SK-N-MC (cell line): ENCODE results near the gene SLC41A3.

Experiments
- EZH2 ChIP-seq: fragments of 200-600 bp; sonication (generic); IDR thresholded peaks from one replicate; pipeline ENCODE4 v1.6.1; 2017; ENCODE audit warnings: antibody characterized with exemption
- POLR2AphosphoS5 ChIP-seq: IDR thresholded peaks from 2 replicates; pipeline ENCODE4 v1.6.1; 2012; ENCODE audit warnings: mild to moderate bottlenecking, low read depth, low read length, borderline replicate concordance

DNA sequence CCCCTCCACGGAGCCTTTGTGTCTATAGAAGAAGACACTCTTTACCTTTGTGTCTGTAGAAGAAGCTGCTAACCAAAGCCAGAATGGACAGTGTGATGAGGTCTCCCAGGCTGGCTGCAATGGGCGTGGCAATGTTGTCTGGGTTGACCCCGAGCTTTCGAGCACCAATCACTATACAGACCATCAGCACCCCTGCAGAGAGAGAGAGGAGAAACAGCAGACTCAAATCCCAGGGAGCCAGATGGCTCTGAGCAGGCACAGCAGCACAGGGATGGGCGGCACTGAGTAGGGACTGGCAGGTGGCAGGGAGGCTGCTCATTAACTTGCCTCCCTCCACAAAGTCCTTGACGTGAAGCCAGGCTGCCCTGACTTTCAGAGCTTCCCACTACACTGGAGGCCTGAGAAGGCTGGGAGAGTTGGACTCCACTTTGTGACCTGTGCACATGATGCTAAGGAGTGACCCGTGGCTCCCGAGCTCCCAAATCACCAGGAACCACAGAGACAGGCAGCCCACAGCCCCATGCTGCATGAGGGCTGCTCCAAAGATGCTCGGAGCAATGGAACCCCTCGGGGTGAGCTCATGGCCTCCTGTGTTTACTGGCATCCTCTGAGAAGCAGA, 61.1 kb downstream of the SLC41A3 start:
- TF ChIP-seq EZH2: no peak
- TF ChIP-seq POLR2AphosphoS5: no peak
